Inflammatory macrophage treated with lipopolysaccharide for 4 hours (primary cell): ENCODE results near the gene DEFB112.

ENCODE experiments used
- DNase-seq: peaks from one replicate; pipeline ENCODE4 v3.0.0-alpha.2; 2020

Gene DEFB112, protein sequence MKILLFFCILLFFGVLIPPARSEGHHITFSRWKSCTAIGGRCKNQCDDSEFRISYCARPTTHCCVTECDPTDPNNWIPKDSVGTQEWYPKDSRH

DNA sequence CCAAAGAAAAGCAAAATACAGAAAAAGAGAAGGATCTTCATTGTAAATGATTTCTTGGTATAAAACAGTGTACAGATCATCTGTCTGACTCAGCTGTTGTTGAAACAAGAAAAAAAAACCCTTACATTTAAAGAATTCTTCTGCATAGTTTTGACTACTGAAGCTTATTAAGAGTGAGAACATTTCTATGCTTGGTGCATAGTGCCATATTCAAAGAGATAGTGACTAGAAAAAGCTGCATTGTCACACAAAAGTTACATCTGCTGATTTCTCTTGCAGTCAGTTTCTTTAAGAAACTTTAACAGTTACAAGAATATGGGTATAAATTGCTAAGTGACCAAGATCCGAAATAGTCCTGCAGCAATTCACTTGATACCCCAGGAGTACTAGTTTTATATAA is at the start of gene DEFB112:
TSS of gene DEFB112 (minus strand) at position 101 of the 400 bp plus-strand sequence. CDS start at position 41, 60 bp downstream.
- no peak for DNase-seq

DNA sequence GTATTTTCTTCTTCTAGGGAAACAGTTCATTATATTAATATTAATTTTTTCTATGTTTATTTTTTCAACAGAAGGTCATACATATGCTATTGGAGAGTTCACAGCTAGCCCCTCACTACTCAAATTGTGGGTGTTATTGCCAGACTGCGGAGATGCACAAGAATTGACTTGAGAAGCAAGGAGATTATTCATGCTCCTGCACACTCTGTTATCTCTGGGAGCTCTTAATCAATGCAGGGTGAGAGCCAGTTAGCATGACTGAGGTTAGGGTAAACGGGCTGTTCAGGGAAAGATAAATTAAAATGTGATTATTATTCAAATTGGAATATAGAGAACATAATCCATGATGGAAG is 48.9 kb upstream of the DEFB112 start:
- DNase-seq = no peak

DNA sequence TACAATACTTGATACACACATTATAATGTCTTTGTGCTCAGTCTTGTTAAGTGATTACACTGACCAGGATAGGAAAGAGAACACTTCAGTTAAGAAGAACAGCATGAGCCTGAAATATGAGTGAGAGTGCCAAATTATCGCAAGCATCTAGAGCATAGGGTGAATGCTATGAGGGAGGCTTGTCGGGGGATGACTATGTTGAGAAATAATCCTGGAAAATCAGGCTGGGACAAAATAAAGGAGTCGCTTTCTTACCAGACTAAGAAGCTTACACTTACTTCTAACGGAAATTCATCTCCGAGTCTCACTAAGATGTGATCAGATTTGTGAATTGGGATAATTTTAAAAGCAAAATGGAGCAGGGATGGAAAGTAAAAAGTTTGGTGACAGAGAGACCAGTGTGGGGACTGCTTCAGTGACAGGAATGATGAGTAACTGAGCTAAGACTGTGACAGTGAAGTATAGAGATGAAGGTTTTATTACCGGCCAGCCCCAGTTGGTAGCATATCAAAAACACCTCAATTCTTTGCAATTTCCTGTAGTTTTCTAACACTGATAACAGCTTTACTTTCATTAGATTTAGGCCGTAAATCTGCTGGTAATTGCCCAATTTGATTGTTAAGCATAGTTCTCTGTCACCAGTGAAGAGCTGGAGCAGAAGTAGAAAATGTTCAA is 48.4 kb upstream of the DEFB112 start:
- no peak for DNase-seq

DNA sequence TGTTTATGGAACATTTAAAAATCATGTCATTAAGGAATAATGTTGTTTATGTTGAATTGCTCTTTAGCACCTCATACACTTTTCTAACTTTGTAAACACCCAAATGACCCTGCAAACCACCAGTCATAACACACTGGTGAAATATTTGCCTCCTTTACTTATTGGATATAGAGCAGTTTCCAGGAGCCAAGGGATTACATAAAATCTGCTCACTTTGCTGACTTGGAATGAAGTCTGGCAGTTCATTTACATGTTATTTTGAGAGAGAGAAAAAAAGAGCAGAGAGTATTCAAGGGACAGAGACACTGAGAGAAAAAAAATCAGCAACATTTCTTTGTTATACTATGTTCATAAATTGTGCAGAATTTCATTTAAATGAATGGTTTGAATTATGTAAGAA is 46.6 kb upstream of the DEFB112 start:
- no peak for DNase-seq

DNA sequence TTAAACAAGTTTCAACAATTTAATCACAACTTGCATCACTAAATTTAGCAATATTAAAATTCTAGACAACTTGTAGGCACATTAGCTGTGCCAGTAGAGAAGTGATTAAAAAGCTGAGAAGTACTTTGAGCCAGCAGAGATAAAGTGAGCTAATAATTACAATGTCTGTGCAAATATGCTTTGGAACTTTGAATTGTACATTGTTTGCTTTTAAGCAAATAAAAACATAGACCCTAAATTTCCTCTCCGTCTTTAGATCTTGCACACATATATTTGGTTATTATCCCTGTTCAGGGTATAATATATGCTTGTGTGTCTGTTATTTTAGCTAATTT is 44.2 kb upstream of the DEFB112 start:
- no peak for DNase-seq

DNA sequence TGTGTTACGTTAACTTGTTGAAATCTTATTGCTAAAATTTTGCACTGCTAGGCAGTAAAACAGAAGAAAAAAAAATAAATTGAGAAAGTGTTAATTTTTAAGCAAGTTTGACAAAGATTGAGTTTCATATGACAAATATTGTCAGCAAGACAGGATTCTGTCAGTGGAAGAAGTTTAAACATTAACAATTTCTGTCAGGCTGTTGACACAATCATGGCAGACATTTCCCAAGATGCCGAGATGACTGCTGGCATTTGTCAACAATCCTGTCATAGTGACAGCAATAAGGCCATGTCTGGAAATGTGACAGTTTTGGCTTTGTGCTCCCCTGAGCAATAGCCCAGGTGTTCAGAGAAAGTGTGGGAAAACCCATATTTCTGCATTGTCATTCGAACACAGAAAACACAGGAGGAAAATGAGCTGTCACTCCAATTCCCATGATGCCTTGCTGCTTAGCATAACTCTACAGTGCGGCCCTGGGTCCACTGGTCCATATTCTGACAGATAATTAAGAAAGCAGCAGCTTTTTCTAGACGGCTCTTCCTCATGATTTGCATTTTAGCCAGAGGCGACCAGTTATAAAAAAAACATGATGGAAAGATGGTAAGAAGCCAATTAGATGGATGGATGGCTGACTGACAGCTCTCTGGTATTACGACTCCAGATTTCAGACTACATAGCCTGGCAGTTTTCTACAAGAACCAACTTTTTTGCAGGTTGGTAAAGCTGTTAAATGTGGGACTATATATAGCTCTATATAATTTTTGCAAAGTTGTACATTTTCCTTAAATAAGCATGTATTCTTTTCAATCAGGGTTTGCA is 43.6 kb upstream of the DEFB112 start:
- DNase-seq = no peak

DNA sequence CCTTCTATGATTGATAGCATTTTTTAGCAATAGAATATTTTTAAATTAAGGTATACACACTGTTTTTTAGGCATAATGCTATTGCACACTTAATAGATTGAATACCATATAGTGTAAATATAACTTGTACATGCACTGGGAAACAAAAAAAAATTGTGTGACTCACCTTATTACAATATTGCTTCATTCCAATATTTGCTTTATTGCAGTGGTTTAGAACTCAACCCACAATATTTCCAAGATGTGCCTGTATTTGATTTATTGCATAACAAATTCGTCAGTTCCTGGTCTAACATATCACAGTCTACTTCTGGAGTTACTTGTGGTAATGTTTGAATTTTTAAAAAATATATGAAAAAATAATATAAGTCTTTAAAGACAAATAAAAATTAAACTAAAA is 41.9 kb upstream of the DEFB112 start:
- no peak for DNase-seq

DNA sequence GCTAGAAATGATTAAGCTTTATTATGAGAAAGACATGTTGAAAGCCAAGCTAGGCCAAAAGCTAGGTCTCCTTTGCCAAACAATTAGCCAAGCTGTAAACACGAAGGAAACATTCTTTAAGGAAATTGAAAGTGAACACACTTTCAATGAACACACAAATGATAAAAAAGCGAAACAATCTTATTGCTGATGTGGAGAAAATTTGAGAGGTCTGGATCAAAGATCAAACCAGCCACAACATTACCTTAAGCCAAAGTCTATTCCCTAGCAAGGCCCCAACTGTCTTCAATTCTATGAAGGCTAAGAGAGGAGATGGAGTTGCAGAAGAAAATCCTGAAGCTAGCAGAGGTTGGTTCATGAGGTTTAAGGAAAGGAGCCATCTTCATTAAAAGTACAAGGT is 40.2 kb upstream of the DEFB112 start:
- DNase-seq = no peak

DNA sequence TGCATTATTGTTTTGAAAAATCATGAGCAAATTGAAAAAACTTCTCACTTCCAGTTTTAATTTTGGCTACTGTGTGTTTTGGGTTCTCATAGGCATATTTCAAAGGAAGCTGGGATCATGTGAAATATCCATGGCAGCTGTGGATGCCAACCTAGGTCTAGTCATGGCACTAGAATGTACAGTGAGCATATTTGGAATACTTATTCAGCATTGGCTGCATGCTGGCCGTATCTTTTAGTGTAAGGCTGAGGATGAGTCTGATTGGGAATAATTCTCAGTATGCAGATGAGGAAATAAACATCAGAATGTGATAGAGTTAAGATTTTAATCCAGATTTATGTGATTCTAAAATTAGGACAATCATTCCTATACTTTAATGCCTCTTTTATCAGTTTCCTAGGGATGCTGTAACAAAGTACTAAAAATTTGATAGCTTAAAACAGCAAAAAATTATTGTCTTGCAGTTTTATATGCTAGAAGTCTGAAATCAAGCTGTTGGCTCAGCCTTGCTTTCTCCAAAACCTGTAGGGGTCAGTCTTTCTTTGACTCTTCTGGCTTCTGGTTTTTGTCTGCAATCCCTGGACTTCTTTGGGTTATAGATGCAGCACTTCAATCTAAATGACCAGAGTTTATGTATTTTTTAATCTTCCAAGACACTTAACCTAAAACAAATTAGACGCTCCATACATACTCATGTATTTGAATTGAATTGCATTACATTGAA is 37.7 kb upstream of the DEFB112 start:
- DNase-seq = no peak

DNA sequence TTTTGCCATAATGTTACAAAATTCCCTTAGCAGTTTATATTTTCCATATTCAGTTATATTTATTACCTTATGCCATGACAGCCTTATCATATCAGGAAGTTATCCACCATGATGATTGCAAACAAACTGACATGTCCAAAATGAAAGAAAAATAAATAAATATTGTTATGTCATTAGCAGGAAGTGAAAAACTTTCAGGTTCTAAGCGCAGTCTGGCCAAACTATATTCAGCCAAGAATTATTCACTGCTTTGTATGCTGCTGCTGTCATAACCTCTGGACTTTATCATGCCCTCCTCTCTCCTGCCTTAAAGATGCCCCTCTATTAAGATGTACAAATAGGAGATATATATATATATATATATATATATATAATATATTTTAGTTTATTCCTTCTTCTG is 27.7 kb upstream of the DEFB112 start:
- DNase-seq = no peak

DNA sequence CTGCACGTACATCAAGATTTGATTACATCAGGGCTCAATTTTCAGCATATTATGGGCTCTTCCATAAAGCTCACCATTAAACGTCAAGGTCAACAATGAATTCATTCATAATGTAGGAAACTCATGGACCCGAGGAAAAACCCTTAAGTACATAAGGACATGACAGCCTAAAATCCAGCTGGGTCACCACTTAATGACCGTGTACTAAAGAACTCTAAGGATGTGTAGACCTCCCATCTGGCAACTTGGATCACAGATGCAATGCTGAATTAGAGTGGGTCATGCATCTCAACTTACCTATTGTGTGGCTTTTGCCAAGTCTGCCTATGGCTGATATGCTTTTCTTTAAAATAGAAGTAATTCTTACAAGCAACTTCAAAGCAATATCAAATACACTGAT is 26.7 kb upstream of the DEFB112 start:
- DNase-seq = no peak

DNA sequence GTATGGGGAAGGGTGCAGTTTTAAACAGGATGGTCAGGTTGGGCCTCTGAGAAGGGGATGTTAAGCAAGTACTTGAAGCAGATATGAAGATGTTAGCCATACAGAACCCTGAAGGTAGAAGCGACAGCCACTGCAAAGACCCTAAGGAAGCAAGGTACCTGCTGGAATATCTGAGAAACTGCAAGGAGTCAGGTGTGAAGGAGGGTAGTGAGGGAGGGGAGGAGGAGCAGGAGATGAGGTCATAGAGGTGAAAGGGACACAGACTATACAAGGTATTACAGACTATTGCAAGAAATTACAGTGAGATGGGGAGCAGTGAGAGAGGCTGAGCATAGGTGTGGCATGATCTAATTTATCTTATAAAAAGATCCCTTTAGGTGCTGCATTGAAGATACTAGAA is 22.2 kb upstream of the DEFB112 start:
- DNase-seq = no peak

DNA sequence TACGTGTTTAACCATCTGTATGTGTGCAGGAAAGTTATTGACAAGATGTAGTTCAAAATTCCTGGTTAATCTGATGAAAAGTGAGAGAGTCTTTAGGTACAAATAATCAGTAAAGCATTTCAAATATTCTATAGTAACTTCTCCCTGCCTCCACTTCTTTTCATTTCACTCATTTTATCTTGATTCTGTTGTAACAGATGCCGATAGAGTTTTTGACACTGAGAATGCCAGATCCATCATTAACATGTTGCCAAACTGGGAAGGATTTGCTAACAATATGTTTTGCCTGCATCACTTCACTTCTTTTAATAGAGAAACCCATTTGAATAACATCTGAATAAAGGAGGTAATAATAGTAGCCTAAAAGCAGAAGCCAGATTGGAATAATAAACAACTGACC is 20.4 kb upstream of the DEFB112 start:
- DNase-seq = no peak

DNA sequence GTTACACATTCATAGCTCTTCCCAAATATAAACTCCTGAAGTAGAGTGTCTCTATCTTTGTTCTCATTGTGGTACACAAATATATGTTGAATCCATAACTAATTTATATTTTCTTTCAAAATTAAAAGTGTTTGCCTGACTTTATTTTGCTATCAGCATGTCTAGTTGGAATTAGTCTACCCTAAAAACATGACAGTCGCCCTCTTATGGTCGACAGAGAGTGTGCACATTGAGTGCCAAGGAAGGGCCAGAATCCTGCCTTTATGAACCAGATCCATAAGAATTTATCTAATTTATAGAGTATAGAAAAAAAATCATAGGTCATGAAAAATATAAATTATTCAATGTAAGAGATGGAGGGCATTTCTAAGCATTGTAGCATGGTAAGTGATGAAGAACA is 12.3 kb upstream of the DEFB112 start:
- DNase-seq = no peak

DNA sequence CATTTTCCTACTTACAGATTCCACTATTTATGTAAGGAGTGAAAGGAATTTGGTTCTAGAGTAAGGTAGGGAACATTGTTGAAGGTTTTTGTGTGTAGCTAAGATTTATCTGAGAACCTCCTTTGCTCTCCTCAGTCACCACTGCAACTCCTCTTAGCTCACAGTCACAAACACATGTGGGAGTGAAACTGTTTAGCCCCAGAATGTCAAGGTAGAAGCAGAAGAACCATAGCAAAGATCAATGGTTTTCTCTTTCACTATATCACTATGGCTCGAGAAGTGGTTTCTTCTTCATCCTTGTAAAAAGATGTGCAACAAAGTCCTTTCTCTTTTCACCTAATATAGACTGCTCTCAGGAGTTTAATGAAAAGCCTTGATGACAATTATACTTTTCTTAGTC is 6.5 kb upstream of the DEFB112 start:
- DNase-seq = no peak

DNA sequence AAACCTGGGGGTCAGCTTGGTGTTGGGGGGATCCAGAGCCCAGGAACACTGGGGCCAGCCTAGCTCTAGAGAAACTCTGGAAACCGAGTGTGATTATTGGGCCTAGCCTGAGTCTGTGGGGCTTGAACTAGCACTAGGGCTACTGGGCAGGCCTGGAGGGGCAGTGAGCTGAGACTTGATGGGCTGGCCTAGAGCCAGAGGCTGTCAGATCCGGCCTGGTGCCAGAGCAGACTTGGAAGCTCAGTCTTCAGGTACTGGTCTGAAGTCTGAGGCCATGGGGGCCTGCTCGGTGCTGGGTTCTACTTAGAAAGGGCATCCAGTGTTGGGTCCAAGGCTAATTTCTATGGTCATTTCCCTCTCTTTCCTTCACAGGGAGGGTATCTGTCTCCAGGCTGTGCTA is 2.7 kb downstream of the DEFB112 start:
- DNase-seq = no peak

DNA sequence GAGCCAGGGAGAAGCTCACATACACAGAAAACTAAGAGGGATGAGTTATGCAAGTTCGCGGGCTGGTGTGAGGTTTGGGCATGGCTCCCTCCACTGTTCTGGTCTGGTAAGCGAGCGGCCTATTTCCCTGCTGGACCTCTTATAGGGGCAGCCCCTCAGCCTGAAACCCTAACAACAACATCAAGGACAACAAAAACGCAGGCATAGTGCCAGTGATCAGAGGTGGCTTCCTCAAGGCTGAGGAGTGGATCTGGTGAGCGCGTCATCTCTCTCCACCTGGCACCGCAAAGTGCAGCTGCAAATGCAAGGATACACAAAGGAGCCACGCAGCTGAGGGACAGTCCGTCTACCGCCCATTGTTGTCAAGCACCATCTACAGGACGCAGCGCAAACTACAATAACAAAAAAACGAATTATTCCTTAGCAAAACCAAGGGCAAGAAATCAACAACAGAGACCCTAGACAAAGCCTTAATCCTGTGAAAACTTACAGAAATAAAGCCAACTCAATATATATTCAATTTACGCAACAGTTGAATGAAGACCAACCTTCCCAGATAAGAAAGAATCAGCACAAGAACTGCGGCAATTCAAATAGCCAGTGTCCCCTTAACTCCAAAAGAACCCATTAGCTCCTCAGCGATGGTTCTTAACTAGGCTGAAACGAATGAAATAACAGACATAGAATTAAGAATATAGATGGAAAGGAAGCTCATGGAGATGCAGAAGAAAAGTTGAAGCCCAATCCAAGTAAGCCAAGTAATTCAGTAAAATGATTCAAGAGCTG is 18.8 kb downstream of the DEFB112 start:
- no peak for DNase-seq

DNA sequence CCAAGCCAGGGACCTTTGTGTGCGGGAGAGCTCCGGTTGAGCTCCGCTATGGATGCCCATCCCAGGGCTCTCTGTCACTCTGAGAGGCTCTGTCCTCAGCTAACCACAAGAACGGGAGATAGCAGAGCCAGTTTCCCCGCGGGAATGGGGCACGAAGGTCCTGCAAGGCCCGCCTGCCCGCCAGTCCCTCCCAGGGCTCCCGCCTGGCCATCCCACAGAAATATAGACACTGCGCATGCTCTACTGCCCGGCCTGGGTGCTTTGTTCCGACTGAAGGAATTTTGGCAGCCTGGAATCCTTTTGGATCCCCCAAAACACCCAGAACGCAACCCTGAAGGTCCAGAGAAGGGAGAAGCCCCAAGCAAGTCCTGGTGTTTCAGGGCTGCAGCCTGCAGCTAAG is 19.4 kb downstream of the DEFB112 start:
- DNase-seq = no peak

DNA sequence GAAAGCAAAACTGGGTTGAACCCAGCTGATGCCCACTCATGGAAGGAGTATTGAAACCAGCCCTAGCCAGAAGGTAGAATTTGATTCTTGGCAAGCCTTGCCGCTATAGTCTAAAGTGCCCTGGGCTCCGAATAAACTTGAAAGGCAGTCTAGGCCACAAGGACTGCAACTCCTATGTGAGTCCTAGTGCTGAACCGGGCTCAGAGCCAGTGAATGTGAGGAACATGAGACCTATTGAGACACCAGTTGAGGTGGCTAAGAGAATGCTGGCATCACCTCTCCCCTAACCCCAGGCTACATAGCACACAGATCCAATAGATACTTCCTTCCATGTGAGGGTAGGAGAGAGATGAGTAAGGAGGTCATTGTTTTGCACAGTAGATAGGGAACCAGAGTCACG is 24.5 kb downstream of the DEFB112 start:
- DNase-seq = no peak

DNA sequence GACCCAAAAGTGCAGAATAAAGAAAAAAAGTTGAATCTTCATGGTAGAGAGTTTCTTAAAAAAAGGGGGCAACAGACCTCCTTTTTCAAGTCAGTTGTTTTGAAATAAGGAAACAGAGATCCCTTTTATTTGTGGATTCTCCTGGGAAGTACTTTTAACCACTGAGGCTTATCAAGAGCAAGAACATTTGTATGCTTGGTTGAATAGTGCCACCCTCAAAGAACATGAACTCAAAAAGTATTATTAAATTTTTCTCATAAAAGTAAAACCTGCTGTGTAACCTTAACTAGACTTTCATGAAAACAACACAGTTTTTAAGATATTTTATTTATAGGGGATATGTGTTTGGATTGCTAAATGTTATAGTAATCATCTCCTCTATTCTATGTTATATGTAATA is 27.8 kb downstream of the DEFB112 start, which contains the start of gene DEFB110:
TSS of gene DEFB110 (minus strand) at position 101 of the 400 bp plus-strand sequence. CDS start at position 42, 59 bp downstream.
- DNase-seq = no peak

DNA sequence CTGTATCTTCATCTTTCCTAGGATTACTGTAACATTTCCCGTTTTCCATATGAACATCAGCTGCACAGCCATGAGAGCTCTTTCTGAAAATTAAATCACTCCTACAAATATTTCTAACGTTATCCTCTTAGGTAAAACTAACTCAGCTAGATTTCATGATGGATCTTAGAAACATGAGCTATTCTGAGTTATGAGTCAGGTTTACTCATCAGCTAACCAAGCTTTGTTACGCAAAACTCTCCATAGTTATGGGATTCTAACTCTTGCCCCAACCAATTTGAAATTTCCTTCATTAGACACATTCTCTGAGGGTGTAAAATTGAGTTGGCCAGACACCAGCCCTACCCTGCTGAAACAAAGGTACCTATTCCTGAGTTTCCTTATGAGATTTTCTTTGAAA is 41.9 kb downstream of the DEFB112 start:
- no peak for DNase-seq

DNA sequence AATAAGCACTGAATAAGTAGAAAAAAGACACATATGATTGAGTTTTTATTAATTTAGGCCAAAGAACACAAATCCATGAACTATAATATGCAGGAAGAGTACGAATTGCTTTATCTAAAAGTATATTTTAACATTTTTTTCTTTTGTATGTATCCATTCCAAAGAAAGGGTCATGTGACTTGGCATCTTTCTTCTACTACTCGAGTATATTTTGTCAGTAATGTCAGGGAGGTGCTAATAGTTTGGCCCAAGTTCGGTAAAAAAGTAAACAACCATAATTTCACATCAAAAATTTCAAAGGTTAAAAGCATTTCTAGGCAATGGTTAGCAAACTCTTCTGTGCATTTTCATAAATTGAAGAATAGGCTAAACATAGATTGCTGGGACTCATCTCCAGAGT is 46.6 kb downstream of the DEFB112 start:
- DNase-seq = no peak

DNA sequence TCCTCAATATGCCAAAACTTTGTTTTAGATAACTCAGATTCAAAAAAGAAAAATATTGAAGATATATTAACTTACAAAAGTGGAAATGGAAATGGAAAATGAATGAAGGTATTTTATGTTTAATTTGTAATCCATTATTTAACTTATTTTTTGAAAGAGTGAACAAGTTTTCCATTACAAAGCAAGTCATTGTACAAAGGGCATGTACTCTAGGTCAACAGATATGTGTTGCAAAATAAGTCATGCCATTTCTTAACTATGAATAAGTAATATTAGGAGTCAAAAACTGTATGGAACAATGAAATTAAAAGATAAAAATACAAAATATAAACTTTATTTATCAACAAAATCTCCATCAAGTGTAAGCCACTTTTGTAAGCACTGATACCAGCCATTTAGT is 54.5 kb downstream of the DEFB112 start:
- no peak for DNase-seq
